HG03378 (cell line): Measurements from ENCODE around the gene SMC3.
"Not testable (repeated sequence)": the region's sequence is repeated elsewhere in the genome, so short reads cannot be mapped to it uniquely, and the experiment has no call there.

Source experiments
- ATAC-seq: cut with Tn5 transposase; IDR thresholded peaks from one replicate; pipeline ENCODE4 v1.9.1; 2021; ENCODE audit warnings: mild to moderate bottlenecking, moderate library complexity; ENCODE audit not compliant: unreplicated experiment

The SMC3 gene

GRCh38 chr10:110567201-110568054 is at the start of gene SMC3:
Gene SMC3 (plus strand): TSS chr10:110567695. CDS start chr10:110567817, 122 bp downstream.
- peak; percentile 81 for ATAC-seq

GRCh38 chr10:110522365-110522988 is 45.0 kb upstream of the SMC3 start:
- peak; percentile 51 for ATAC-seq

GRCh38 chr10:110523736-110524135 is 43.8 kb upstream of the SMC3 start:
- no peak for ATAC-seq

GRCh38 chr10:110524179-110524858 is 43.2 kb upstream of the SMC3 start:
- no peak for ATAC-seq

GRCh38 chr10:110524859-110525232 is 42.6 kb upstream of the SMC3 start:
- no peak for ATAC-seq

- ATAC-seq, result no peak
Observed at GRCh38 chr10:110525349-110526260, 41.9 kb upstream of the SMC3 start.

GRCh38 chr10:110527731-110528171 is 39.7 kb upstream of the SMC3 start:
- ATAC-seq, result no peak

GRCh38 chr10:110528224-110528996 is 39.1 kb upstream of the SMC3 start:
- ATAC-seq, result peak; percentile 10

GRCh38 chr10:110528997-110529524 is 38.4 kb upstream of the SMC3 start:
- ATAC-seq, result peak; percentile 86

GRCh38 chr10:110529596-110530011 is 37.9 kb upstream of the SMC3 start:
- no peak for ATAC-seq

GRCh38 chr10:110530131-110530831 is 37.2 kb upstream of the SMC3 start:
- ATAC-seq, result no peak

- ATAC-seq, result no peak
Observed at GRCh38 chr10:110531687-110532086, 35.8 kb upstream of the SMC3 start.

GRCh38 chr10:110532628-110533027 is 34.9 kb upstream of the SMC3 start:
- not testable (repeated sequence) for ATAC-seq

- no peak for ATAC-seq
Observed at GRCh38 chr10:110533149-110533548, 34.3 kb upstream of the SMC3 start.

GRCh38 chr10:110534571-110534970 is 32.9 kb upstream of the SMC3 start:
- ATAC-seq, result no peak

- peak; percentile 89 for ATAC-seq
Observed at GRCh38 chr10:110535958-110536891, 31.3 kb upstream of the SMC3 start.

GRCh38 chr10:110539091-110539490 is 28.4 kb upstream of the SMC3 start:
- ATAC-seq, result no peak

GRCh38 chr10:110540031-110540430 is 27.5 kb upstream of the SMC3 start:
- ATAC-seq, result no peak
